ENCODE data around the gene LDLRAD3.

Gene LDLRAD3

DNA sequence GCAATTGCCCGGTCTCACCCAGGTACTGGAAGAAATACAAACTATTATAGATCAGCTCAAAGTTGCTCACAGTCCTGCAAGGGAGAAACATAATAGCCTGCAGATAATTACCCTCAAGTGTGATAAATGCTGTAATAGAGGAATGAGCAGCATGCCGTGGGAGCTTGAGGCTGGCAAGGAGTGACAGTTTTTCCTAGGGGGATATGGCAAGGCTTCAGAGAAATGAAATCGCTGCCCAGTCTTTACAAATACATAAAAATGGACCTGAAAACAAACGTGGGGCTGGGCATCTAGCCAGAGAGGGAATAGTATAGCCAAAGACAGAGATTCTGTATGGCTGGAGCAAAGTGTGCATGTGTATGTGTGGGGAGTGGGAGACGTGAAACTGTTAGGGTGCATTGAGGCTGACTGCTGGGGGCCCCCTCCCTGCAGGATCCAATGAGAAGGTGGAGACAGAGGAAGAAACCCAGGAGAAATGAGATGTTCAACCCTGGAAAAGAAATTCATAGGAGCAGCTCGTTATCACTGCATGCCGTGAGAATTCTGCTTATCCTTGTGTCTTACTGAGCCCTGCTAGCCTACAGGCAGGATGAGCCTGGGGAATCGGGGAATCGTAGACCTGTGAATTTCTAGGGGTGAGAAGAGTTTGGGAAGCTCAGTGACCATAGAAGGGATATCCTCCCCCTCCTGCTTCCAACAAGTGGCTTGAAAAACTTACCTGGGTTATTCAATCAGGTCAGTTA, 167.0 kb downstream of the LDLRAD3 start:
- no peak for DNase-seq

DNA sequence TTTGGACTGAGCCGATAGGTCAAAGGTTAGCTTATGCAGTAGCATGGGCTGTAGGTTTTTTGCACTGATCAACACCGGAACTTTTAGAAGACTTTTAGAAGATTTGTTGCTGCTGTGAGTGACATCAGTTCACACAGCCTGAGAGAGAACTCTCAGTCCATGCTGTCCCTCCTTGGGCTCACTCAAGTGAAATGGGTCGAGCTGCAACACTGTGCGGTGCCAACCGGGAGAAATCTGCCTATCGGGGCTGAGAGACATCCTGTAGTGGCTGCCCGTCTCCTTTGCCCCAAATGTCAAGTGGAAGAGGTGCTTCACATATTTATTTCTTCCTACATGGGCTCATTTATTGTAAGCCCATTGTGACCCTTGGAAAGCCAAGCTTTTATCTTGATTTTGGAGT, 170.2 kb downstream of the LDLRAD3 start:
- DNase-seq: no peak

DNA sequence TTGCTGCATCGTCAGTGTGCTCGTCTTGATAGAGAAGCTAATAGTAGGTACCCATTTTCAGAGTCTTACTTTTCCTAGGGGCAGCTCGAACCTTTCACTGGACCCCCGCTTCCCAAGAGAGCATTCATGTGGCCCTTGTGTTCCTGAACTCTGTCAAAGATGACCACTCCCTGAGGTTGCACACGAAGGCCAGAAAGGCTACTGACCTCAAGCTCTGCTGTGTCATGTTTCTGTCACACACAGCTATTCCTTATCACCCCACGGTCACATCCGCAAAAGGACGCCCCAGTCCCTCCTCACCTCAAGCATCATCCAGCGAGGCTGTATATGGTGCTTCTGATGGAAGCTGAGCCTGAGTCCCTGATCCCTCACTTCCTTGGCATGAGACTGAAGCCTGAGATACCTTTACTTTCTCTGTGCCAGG, 171.5 kb downstream of the LDLRAD3 start:
- DNase-seq: no peak

DNA sequence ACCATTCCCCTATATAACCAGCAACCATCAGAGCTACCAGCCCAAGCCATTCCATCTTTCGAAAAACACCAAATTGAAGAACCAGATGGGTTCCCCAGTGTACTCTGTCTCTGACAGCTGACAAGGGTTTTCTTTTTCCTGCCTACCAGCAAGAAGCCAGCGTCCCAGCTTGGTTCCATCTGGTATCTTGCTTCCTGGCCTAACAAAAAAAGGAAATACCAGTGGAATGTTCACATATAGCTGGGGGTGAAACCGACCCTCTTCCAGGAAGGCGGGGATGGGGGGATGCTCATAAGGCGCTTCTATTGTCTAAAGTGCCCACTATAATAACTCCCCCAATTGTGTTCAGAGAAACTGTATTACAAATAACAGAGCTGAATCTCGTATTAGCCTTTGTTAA, 172.3 kb downstream of the LDLRAD3 start:
- DNase-seq: no peak

DNA sequence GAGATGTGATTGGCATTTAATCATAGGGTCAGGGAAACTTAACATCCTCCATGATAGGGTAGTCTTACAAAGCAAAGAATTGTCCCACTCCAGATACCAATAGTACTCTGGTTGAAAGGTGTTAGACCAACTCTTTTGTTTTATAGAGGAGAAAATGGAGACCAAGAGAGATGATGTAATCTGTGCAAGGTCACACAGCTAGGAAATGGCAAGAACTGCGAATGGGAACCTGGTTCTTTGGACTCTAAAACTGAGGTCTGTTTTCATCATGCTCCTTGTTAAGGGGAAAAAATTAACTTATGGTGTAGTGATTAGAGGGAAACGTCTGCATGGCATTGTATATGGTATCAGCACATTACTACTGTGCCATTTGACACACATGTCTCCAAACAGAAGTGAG, 174.2 kb downstream of the LDLRAD3 start:
- DNase-seq: no peak

DNA sequence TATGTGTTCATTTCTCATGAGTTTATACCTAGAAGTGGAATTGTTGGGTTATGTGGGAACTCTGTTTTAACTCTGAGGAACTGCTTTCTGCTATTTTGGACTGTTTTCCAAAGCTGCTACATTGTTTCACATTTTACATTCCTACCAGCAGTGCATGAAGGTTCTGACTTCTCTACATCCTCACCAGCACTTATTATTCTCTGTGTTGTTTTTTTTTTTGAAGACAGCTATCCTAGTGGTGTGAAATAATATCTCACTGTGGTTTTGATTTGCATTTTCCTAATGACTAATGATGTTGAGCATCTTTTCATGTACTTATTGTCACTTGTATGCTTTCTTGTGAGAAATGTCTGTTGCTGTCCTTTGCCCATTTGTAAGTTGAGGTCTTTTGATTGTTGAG, 175.4 kb downstream of the LDLRAD3 start:
- DNase-seq: no peak

DNA sequence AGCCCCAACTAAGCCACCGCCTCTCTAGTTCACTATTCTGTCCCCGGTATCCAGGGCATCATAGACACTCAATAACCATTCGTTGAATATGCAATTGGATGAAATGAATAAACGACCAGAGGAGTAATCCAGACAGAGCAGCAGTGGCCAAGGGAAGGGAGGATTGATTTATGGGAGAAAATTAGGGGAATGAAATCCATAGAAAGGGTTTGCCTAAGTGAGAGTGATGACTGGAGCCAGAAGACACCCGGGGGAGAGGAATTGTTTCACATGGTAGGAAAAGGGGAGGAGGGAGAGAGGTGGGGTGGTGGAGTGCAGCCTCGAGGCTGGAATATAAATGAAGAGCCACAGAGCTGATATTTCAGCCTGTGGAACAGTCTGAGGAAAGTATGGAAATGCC, 177.2 kb downstream of the LDLRAD3 start:
- DNase-seq: no peak

DNA sequence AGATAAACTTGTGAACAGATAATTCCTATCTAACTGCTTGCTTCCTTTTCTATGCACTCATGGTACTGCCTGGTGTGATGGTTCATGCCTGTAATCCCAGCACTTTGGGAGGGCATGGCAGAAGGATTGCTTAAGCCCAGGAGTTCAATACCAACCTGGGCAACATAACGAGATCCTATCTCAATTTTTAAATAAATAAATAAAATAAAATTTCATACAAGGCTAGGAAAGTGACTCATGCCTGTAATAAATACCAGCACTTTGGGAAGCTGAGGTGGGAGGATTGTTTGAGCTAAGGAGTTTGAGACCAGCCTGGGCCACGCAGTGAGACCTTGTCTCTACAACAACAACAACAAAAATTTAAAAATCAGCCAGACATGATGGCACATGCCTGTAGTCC, 178.8 kb downstream of the LDLRAD3 start:
- no peak for DNase-seq

DNA sequence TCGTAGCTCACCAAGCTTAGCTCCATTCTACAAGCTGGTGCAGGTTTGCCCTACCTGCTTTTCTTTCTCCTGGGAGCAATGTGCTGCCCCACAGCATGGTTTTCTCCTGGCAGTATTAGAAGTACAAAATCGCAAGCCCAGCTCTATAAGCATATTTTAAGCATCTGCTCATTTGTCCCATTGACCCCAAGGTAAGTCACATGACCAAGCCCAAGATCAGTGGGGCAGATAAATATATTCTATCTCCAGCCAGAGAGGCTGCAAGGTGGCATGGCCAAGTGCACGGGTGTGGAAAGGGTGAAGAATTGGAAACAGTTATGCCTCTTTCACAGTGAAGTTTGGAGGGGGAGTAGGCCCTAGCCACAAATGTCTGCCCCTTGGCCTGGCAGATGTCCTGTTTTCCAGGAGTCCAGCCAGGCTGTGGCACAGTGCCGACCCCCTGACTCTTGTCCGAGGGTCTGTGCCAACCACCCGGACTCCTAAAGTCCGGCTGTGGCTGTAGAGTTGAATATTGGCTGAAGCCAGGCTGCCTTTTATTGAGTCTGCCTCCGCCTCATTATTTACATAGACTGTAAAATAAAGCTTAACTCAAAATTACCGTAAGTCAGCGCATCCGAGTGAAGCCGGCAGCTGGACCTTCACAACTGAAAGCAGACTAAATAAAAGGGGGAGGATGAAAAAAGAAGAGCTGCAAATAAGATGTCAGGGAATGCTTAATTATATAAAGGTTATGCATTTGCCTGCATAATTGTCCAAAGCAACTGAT, 179.7 kb downstream of the LDLRAD3 start:
- DNase-seq: no peak

DNA sequence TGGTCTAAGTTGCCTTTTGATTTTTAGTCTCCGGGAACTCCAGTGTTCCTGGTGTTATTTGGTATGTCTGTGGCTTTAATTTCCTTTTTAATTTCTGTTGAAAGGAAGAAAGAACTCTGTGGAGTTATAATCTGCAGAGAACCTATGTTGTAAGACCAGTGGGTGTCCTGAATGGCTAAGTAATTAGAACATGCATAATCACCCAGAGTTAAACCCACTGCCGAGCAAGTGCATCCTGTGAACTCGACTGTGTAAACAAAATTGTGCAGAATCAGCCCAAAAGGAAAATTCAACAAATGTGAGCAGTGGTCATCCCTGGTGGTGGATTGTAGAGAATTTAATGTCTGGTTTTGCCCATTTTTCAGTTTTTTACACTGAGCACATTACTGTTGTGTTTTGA, 182.8 kb downstream of the LDLRAD3 start:
- DNase-seq: no peak

DNA sequence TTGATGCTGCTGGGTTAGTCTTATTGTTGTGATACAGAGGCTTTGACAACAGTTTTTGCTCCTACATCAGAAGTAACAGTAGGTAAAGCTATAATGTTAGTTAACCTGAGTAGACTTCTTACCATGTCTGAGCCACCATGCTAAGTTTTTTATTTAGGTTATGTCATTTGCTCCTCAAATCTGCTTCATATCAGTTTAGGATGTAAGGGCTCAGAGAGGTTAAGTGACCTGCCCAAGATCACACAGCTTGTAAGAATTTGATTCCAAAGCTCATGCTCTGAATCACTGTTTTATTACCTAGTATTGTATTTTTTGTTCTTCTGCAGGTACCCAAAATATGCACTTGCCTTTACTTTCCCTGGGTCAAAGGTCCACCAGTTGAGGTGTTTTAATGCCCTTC, 183.7 kb downstream of the LDLRAD3 start:
- DNase-seq: no peak

DNA sequence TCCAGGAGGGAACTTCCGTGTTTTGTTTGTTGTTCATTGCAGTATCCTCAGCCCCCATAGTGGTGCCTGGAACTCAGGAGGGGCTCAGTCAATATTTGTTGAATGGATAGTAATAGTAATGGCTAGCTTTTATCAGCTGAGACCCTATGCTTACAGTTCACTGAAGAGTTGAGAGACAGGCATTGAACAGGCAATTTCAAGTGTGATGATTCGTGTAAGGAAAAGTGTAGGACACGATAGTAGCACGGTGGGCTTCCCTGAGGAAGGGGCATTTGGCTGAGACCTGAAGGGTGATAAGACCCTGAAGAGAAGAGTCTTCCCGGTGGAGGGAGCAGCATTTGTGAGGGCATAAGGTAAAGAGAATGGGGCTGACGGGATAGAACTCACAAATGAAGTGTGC, 186.1 kb downstream of the LDLRAD3 start:
- no peak for DNase-seq

DNA sequence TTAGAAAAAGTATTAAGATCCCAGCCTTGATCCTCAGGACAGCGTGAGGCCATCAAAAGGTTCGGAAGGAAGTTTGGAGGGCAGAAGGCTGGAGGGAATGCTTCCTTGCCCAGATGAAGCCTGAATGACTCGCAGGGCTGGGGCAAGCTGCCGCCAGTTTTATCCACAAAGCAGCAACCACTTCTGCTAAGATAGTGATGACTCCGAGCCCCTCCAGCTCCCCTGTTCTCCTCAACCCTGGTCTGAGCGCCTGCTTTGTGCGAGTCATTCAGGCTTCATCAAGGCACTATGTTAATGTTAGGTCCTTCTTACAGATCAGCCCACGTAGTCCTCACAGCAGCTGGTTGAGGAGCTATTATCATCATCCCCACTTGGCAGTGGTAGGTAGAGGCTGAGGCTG, 186.5 kb downstream of the LDLRAD3 start:
- no peak for DNase-seq

DNA sequence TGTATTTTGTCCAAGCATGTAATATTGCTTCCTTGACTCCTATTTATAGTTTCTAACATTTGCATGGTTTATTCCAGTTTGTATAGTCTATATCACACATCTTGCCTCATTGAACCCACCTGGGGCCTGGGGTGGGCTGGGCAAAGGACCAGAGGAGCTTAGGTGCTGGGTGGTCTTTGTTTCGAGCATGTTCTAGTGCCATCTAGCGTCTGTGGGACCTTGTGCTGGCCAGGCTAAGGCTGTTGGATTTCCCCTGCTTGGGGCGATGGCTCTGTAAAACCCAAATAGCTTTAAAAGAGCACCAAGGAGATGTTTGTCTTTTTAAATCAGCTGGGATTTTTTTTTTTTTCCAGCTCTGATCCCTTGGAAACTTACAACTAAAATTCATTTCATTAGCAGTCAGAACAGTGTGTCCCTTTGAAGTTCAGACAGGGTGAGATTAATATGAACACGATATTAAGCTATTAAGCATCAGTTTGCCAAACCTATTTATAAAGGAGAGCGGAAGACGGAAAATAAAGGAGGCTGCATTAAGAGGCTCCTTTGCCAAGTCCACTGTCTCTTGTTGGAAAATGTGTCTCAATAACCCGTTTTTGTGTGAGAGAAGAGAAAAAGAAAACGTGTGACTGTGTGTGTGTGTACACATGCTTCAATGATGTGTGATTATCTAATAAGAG, 188.0 kb downstream of the LDLRAD3 start:
- no peak for DNase-seq

DNA sequence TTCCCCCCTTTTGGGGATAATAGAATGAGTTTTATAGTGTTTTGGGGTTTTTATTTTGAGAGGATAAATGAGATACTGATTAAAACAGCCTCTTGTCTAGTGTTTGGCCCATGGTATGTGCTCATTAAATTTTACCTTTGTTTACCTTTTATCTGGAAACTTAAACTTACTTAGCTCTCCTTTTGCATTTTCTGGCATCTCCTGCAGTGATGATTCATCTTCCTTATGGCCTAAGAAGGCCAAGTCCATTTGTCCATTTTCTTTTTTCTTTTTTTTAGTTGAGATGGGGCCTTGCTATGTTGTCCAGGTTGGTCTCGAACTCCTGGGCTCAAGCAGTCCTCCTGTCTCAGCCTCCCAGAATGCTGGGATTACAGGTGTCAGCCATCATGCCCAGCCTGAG, 189.1 kb downstream of the LDLRAD3 start:
- DNase-seq: no peak

DNA sequence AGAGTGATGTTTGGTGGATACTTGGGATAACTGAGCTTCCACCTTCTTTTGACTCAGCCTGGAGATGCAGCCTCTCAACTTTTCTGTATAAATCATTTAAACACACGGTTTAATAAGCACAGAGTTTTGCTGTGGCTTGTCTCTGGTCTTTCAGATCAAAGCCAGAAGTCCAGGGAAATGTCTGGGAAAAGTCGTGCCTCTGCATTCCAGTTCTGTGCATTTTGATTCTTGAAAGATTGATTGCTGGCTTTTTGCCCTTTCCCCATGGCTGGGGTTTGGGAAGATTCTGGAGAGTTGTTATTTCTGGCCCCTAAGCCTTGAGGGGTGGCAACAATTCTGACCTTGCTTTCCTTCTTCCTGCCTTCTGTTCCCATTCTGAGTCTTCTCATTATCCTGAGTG, 191.2 kb downstream of the LDLRAD3 start:
- no peak for DNase-seq

DNA sequence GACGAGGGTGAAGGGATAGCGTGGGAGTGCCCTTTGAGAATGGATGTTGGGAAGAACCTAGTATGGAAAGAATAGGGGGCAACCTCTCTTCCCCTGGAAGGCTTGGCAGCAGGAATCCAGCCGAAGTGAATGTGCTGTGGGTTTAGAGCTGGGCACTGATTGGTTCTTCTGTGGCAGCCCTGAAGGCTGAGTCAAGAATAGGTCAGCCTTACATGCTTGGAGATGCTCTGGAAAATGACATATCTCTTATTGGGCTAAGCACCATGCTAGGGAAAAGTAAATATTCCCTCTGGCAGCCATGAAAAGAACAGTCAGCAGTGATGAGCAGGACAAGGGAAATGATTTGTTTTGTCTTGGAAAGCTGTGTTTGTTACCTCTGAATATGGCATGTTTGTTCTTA, 195.9 kb downstream of the LDLRAD3 start:
- no peak for DNase-seq

DNA sequence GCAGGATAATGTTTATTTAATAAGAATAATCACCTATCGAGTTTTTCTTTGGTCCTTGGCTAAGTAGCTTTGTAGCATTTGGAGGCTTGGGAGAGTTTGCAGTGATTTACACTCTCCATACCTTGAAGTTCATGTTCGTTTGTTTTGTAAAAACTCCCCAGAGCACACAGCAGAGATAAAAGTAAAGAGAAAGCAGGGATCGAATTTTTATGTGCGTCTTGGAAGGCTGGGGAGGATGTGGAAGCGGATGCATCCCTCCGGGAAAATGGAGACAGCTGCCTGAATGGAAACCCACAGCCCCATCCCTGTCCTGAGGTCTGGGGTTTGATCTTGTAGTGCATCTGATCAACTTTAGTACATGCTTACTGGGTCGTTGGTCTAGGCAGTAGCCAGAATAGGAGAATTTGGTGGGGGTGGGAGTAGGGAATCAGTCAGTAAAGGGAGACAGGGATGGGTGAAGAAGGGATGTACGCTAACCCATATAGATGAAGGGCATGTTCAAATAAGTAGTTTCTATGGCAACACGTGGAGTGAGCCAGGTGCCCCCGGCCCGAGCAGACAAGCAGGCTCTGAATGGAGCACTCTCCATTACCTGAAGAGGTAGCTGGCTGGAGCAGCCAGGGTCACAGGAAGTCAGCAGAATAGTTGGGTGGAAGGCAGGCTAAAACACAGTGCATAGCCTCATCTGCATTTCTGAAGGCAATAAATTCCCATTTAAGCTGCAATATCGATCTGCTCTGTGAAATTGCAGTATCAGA, 197.5 kb downstream of the LDLRAD3 start:
- no peak for DNase-seq

DNA sequence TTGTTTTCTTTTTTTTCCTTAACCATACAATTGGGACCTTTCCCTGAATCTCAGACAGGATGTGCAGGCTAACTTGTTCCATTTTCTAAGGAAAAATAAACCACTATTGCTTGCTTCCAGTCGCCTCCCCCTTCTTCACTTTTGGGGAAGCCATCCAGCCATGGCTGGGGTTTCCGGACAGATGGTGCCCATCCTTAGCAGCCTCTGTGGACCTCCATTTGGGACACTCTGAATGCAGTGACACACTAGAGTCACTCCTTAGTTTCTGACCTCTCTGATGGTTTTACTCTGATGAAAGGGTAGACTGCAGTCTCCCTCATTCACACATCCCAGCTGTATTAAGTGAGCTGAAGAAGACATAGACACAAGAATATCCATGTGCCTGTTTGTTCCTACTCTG, 198.1 kb downstream of the LDLRAD3 start:
- DNase-seq: no peak

DNA sequence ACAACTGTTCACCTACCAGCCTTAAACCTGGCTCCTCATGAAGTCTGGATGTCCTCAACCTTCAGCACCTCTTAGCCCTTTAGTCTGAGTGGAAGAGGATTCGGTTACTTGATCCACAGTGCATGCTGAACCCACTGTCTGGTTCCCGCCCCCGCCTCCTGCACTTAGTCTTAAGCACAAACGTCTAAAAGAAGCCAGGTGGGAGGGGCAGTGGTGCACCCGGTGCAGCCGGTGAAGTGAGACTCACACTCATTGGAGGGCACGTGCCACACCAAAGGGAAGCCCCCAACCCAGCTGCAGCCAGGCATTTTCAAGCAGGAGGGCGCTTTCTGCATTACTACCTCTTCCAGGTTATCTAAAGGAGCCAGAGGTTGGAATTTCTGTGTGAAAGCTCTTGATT, 198.6 kb downstream of the LDLRAD3 start:
- DNase-seq: no peak

DNA sequence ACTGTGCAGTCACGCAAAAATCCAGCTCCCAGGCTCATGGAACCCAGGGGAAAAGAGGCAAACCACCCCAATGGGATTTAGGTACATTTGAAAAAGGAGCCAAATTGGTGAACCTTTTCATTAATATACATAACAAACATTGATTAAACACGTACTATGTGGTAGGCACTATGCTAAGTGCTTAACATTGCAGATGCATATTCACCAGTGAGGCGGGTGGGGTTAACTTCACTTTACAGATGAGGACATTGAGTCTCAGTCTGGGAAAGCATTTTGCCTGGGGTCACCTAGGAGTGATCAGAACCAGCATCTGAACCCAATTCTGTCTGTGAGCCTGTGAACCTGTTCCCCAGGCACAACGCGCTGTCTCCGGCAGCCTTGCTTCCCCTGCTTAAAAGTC, 199.0 kb downstream of the LDLRAD3 start:
- DNase-seq: no peak

DNA sequence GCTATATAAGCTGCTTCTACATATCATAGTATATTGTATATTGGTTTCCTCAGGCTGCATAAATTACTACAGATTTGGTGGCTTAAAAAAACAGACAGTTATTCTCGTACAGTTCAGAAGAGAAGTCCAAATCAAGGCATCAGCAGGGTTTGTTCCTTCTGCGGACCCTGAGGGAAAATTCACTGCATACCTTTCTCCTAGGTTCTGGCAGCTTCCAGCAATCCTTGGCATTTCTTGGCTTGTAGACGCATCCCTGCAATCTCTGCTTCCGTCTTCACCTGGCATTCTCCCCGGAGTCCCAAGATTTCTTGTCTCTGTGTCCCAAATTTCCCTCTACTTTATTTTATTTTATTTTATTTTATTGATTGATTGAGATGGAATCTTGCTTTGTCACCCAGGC, 202.6 kb downstream of the LDLRAD3 start:
- no peak for DNase-seq

DNA sequence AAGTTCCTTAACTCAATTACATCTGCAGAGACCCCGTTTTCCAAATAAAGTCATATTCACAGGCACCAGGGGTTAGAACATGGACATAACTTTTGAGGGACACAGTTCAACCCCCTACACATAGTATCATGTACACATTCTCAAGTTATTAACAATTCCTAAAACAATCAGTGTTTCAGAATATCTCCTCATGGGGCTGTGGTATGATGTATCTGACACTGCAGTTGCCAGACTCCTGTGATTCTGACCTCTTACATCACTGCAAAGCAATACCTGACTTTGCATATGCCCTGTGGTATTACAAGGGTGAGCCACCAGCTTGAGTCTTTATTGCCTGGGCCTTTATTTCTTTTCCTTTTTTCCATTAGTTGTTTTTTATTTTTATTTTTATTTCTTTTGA, 203.6 kb downstream of the LDLRAD3 start:
- DNase-seq: no peak

All from stimulated activated naive CD4-positive, alpha-beta T cell treated with Interleukin-2 at 50 U/mL for 16 hours (primary cell).